ENCODE data around the gene PCSK6. TPM values are rescaled to one million over a fixed set of nuclear protein-coding genes. Genes with fewer than 3 reads are reported as not detected.

The PCSK6 gene
- total RNA-seq, 4 donors from 2014 or later, result 10.6 to 98.2 (median 12.8) TPM

GRCh38 chr15:101386006-101386405 is 103.5 kb downstream of the PCSK6 start:
- Histone ChIP-seq H3K27ac (no peak overlapping the region), H3K36me3 (no peaks in the 10 kb centered on the region), H3K4me3 (no peak overlapping the region), H3K9me3 (no peaks in the 10 kb centered on the region), H3K4me1 (no peaks in the 10 kb centered on the region), H3K27me3 (no peaks in the 10 kb centered on the region)
- no peak for DNase-seq
- TF ChIP-seq, protein P1, sequence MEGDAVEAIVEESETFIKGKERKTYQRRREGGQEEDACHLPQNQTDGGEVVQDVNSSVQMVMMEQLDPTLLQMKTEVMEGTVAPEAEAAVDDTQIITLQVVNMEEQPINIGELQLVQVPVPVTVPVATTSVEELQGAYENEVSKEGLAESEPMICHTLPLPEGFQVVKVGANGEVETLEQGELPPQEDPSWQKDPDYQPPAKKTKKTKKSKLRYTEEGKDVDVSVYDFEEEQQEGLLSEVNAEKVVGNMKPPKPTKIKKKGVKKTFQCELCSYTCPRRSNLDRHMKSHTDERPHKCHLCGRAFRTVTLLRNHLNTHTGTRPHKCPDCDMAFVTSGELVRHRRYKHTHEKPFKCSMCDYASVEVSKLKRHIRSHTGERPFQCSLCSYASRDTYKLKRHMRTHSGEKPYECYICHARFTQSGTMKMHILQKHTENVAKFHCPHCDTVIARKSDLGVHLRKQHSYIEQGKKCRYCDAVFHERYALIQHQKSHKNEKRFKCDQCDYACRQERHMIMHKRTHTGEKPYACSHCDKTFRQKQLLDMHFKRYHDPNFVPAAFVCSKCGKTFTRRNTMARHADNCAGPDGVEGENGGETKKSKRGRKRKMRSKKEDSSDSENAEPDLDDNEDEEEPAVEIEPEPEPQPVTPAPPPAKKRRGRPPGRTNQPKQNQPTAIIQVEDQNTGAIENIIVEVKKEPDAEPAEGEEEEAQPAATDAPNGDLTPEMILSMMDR (IDR thresholded peaks at IDR 0.05), result no peak
- TF ChIP-seq POLR2A (IDR thresholded peaks at IDR 0.05), result no peak

GRCh38 chr15:101384276-101384675 is 105.2 kb downstream of the PCSK6 start:
- no peak for TF ChIP-seq POLR2A (IDR thresholded peaks at IDR 0.05)
- TF ChIP-seq, protein P1 (IDR thresholded peaks at IDR 0.05), result no peak

DNA sequence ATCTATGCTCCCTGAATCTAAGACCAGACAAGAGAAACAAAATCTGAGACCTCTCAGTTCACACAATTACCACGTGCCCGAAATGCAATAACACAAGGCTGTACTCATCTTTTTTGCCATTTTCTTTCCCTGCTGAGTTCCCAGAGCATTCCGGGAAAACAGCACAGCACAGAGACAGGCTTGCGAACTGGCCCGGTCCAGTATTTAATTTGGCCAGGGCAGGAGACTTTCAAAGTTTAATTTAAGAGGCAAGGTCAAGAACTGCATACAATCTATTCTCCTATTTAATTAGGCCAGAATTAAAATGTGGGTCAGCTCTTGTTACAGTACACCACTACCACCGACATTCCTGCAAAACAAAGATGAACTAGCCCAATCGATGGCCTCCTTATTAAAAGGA is 107.0 kb downstream of the PCSK6 start:
- Histone ChIP-seq H3K4me3 (no peak overlapping the region), H3K9me3 (no peaks in the 10 kb centered on the region), H3K4me1 (no peaks in the 10 kb centered on the region), H3K27me3 (no peaks in the 10 kb centered on the region), H3K27ac (no peak overlapping the region), H3K36me3 (no peaks in the 10 kb centered on the region)
- DNase-seq, result no peak
- TF ChIP-seq POLR2A (IDR thresholded peaks at IDR 0.05), result no peak
- TF ChIP-seq, protein P1 (IDR thresholded peaks at IDR 0.05), result no peak

More at GRCh38 chr15:101384276-101384675, 105.2 kb downstream of the PCSK6 start:
- H3K4me1 ChIP-seq, result no peaks in the 10 kb centered on the region
- no peak for DNase-seq
- H3K9me3 ChIP-seq, result no peaks in the 10 kb centered on the region
- no peaks in the 10 kb centered on the region for H3K27me3 ChIP-seq
- no peaks in the 10 kb centered on the region for H3K36me3 ChIP-seq
- H3K4me3 ChIP-seq, result no peak overlapping the region
- H3K27ac ChIP-seq, result no peak overlapping the region

- Histone ChIP-seq H3K9me3 (no peaks in the 10 kb centered on the region), H3K27ac (no peak overlapping the region), H3K36me3 (no peaks in the 10 kb centered on the region), H3K4me3 (no peak overlapping the region), H3K4me1 (no peaks in the 10 kb centered on the region), H3K27me3 (no peaks in the 10 kb centered on the region)
- no peak for DNase-seq
- TF ChIP-seq, protein P1 (IDR thresholded peaks at IDR 0.05), result no peak
- no peak for TF ChIP-seq POLR2A (IDR thresholded peaks at IDR 0.05)
These were observed 107.8 kb downstream of the PCSK6 start for GRCh38 chr15:101381671-101382212.

- no peaks in the 10 kb centered on the region for H3K4me1 ChIP-seq
- H3K4me3 ChIP-seq, result no peak overlapping the region
- no peaks in the 10 kb centered on the region for H3K27me3 ChIP-seq
- H3K9me3 ChIP-seq, result no peaks in the 10 kb centered on the region
- H3K36me3 ChIP-seq, result no peaks in the 10 kb centered on the region
- no peak overlapping the region for H3K27ac ChIP-seq
- TF ChIP-seq, protein P1 (IDR thresholded peaks at IDR 0.05), result no peak
- TF ChIP-seq POLR2A (IDR thresholded peaks at IDR 0.05), result no peak
- DNase-seq, result no peak
These were observed 109.4 kb downstream of the PCSK6 start for GRCh38 chr15:101380146-101380545.

DNA sequence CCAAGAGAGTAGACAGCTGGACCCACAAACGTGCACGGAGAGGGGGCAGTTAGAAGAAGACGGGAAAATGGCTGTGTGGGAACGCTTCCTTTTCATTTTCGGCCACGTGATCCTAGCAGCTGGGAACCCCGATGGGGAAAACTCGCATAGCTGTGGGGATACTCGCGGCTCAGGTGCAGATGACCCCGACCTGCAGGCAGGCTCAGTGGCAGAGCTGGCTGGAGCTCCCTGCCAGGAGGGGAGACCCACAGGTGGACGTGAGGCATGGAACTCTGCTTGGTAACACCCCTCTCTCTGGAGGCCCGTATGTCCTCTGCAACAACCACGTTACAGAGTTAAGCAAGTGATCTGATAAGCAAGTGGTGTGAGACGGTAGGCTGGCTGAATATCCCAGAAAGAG is 109.9 kb downstream of the PCSK6 start:
- Histone ChIP-seq H3K4me3 (no peak overlapping the region), H3K9me3 (no peaks in the 10 kb centered on the region), H3K27me3 (no peaks in the 10 kb centered on the region), H3K36me3 (no peaks in the 10 kb centered on the region), H3K27ac (no peak overlapping the region), H3K4me1 (no peaks in the 10 kb centered on the region)
- DNase-seq, result no peak
- no peak for TF ChIP-seq POLR2A (IDR thresholded peaks at IDR 0.05)
- TF ChIP-seq, protein P1 (IDR thresholded peaks at IDR 0.05), result no peak

Data from Peyer's patch (tissue), 4 donors.